GM12878 (cell line): ENCODE measurements around the gene RTN4RL1. TPM values are rescaled to one million over a fixed set of nuclear protein-coding genes. Genes with fewer than 3 reads are reported as not detected.

ENCODE experiments used
- CBX3 ChIP-seq: fragments of 200-600 bp; sonication (generic); IDR thresholded peaks from 2 replicates; pipeline ENCODE4 v1.6.1; 2016; ENCODE audit warnings: low read depth, borderline replicate concordance
- CHD2 ChIP-seq: IDR thresholded peaks from 2 replicates; pipeline ENCODE4 v1.6.1; 2011; ENCODE audit warnings: low read depth, low read length, improper control_type of control experiment, borderline replicate concordance
- HDAC2 ChIP-seq: fragments of 200-600 bp; sonication (generic); IDR thresholded peaks from 2 replicates; pipeline ENCODE4 v1.6.1; 2017
- MTA2 ChIP-seq: fragments of 450-650 bp; IDR thresholded peaks from 2 replicates; pipeline ENCODE4 v1.6.1; 2016; ENCODE audit warnings: low read depth, mild to moderate bottlenecking, moderate library complexity
- NFYA ChIP-seq: IDR thresholded peaks from 2 replicates; pipeline ENCODE4 v1.6.1; 2011; ENCODE audit warnings: low read depth, mild to moderate bottlenecking, low read length, improper control_type of control experiment, borderline replicate concordance
- NR2C1 ChIP-seq: fragments of 450-650 bp; IDR thresholded peaks from 2 replicates; pipeline ENCODE4 v1.6.1; 2017; ENCODE audit warnings: antibody characterized with exemption, mild to moderate bottlenecking, moderate library complexity
- PAX5 ChIP-seq: IDR thresholded peaks from 2 replicates; pipeline ENCODE4 v1.6.1; 2011; ENCODE audit warnings: low read depth, low read length, borderline replicate concordance
- POLR2AphosphoS2 ChIP-seq: IDR thresholded peaks from 2 replicates; pipeline ENCODE4 v1.6.1; 2011; ENCODE audit warnings: low read depth, mild to moderate bottlenecking, low read length, improper control_type of control experiment, moderate library complexity
- POU2F2 ChIP-seq: IDR thresholded peaks from 3 replicates; pipeline ENCODE4 v1.6.1; 2011; ENCODE audit warnings: low read depth, mild to moderate bottlenecking, low read length, borderline replicate concordance
- RFX5 ChIP-seq: IDR thresholded peaks from 2 replicates; pipeline ENCODE4 v1.6.1; 2011; ENCODE audit warnings: low read depth, low read length, improper control_type of control experiment
- RUNX3 ChIP-seq: IDR thresholded peaks from 2 replicates; pipeline ENCODE4 v1.6.1; 2012; ENCODE audit warnings: low read length, inconsistent platforms
- SUPT20H ChIP-seq: IDR thresholded peaks from 2 replicates; pipeline ENCODE4 v1.6.1; 2011; ENCODE audit warnings: low read depth, mild to moderate bottlenecking, low read length, moderate library complexity, borderline replicate concordance; ENCODE audit not compliant: control insufficient read depth
- TCF7 ChIP-seq: IDR thresholded peaks from 2 replicates; pipeline ENCODE4 v1.6.1; 2014; ENCODE audit warnings: antibody characterized with exemption, borderline replicate concordance
- YY1 ChIP-seq: IDR thresholded peaks from 2 replicates; pipeline ENCODE4 v1.6.1; 2011; ENCODE audit warnings: low read depth, mild to moderate bottlenecking, low read length
- ZNF622 ChIP-seq: fragments of 450-650 bp; IDR thresholded peaks from 2 replicates; pipeline ENCODE4 v1.6.1; 2017; ENCODE audit warnings: mild to moderate bottlenecking, inconsistent platforms
- polyA plus RNA-seq, 11 experiments: library from polyadenylated mRNA; depleted of rRNA in 4 of 11; unstranded in 6 of 11; stranded (reverse) in 5 of 11; fragments of >200 nt; fragmentation: Nextera tagmentation in 4 of 11; fragmentation: Illumina TruSeq in 1 of 11; extraction: Ambion mirVana in 4 of 11; extraction: Trizol in 1 of 11; gene quantifications; 1 replicate in 1 of 11; 2 replicates in 10 of 11; pipeline versions ENCODE4 v1.2.1 to v1.2.3, GENCODE V29; 2011 to 2016; ENCODE audit warnings: inconsistent platforms in 2 of 11, missing spikeins in 2 of 11, low read depth in 1 of 11
- total RNA-seq, 4 experiments: library from RNA; depleted of rRNA in 3 of 4; stranded (reverse); fragments of >200 nt in 3 of 4; fragmentation: Illumina TruSeq in 1 of 4; extraction: Trizol in 1 of 4; gene quantifications; 2 replicates each; pipeline versions ENCODE4 v1.2.1 to v1.2.3, GENCODE V29; 2013 to 2021
- TF ChIP-seq, protein P1 (sequence below): IDR thresholded peaks from 2 replicates; pipeline ENCODE4 v1.6.1; 2011; ENCODE audit warnings: mild to moderate bottlenecking, low read depth, low read length, moderate library complexity; ENCODE audit not compliant: insufficient replicate concordance
- TF ChIP-seq, protein P2 (sequence below): fragments of 450-650 bp; IDR thresholded peaks from 2 replicates; pipeline ENCODE4 v1.6.1; 2016; ENCODE audit warnings: mild to moderate bottlenecking
- TF ChIP-seq, protein P3 (sequence below): fragments of 450-650 bp; IDR thresholded peaks from 2 replicates; pipeline ENCODE4 v1.6.1; 2017; ENCODE audit warnings: mild to moderate bottlenecking, moderate library complexity
- TF ChIP-seq, protein P4 (sequence below): fragments of 450-650 bp; IDR thresholded peaks from 2 replicates; pipeline ENCODE4 v1.6.1; 2017; ENCODE audit warnings: mild to moderate bottlenecking
- TF ChIP-seq, protein P5 (sequence below): IDR thresholded peaks from 2 replicates; pipeline ENCODE4 v1.6.1; 2011; ENCODE audit warnings: borderline replicate concordance, low read depth, mild to moderate bottlenecking, moderate library complexity, mixed read lengths, low read length; ENCODE audit not compliant: insufficient read depth; ENCODE audit errors: extremely low read length

Gene RTN4RL1
- total and polyA plus RNA-seq, 10 of the 15 experiments (the other 5 are each of a cell fraction or from before 2014, with no cell fraction given) = 0.08 to 0.11 (median 0.10) TPM; not detected in 7

DNA sequence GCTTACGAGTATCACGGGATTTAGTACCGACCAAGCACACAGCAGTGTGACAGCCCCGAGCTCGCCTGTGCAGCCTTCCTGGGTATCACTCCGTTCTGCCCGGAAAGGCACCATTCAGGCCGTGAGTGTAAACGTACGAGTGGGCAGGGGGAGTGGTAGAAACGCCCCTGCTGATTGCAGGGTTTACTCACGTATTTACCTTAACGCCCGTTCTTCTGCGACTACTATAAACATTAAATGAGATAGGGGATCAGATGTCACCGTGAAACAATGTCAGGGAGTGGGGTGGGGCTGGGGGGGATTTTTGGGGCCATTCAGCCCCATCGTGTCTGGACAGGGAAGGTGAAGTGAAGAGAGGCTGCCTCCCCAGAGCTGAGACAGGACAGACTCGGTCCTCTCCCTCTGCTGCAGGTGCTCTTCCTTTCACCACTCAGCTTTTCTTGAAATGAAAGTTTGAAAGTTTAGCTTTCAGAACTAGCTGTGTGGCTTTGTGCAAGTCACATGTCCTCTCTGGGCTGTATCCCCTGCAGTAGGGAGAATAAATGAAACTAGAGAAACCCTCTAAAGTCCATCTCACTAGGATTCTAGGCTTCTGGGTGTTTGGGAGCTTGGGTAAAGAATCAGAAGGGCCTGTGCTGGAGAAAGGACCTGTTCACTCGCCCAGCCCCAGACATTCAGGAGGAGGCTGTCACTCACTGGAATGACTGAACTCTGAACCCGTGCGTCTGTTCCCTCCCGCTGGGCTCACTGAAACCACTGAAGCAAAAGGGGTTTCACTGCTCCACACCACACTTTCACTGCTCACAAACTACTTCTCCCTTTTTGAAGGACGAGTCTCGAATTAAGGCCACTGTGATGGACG lies 128.7 kb downstream of the RTN4RL1 start (continued):
- TF ChIP-seq YY1 = no peak
- TF ChIP-seq RUNX3 = peak; percentile 72
- TF ChIP-seq ZNF622 = no peak
- TF ChIP-seq, protein P1, sequence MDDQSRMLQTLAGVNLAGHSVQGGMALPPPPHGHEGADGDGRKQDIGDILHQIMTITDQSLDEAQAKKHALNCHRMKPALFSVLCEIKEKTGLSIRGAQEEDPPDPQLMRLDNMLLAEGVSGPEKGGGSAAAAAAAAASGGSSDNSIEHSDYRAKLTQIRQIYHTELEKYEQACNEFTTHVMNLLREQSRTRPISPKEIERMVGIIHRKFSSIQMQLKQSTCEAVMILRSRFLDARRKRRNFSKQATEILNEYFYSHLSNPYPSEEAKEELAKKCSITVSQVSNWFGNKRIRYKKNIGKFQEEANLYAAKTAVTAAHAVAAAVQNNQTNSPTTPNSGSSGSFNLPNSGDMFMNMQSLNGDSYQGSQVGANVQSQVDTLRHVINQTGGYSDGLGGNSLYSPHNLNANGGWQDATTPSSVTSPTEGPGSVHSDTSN = peak; percentile 66
- no peak for TF ChIP-seq RFX5
- TF ChIP-seq, protein P2, sequence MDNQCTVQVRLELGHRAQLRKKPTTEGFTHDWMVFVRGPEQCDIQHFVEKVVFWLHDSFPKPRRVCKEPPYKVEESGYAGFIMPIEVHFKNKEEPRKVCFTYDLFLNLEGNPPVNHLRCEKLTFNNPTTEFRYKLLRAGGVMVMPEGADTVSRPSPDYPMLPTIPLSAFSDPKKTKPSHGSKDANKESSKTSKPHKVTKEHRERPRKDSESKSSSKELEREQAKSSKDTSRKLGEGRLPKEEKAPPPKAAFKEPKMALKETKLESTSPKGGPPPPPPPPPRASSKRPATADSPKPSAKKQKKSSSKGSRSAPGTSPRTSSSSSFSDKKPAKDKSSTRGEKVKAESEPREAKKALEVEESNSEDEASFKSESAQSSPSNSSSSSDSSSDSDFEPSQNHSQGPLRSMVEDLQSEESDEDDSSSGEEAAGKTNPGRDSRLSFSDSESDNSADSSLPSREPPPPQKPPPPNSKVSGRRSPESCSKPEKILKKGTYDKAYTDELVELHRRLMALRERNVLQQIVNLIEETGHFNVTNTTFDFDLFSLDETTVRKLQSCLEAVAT = no peak
- no peak for TF ChIP-seq CBX3
- peak; percentile 57; the same call in 1 of the 2 replicates for TF ChIP-seq NR2C1
- no peak for TF ChIP-seq SUPT20H
- no peak for TF ChIP-seq HDAC2
- TF ChIP-seq, protein P3, sequence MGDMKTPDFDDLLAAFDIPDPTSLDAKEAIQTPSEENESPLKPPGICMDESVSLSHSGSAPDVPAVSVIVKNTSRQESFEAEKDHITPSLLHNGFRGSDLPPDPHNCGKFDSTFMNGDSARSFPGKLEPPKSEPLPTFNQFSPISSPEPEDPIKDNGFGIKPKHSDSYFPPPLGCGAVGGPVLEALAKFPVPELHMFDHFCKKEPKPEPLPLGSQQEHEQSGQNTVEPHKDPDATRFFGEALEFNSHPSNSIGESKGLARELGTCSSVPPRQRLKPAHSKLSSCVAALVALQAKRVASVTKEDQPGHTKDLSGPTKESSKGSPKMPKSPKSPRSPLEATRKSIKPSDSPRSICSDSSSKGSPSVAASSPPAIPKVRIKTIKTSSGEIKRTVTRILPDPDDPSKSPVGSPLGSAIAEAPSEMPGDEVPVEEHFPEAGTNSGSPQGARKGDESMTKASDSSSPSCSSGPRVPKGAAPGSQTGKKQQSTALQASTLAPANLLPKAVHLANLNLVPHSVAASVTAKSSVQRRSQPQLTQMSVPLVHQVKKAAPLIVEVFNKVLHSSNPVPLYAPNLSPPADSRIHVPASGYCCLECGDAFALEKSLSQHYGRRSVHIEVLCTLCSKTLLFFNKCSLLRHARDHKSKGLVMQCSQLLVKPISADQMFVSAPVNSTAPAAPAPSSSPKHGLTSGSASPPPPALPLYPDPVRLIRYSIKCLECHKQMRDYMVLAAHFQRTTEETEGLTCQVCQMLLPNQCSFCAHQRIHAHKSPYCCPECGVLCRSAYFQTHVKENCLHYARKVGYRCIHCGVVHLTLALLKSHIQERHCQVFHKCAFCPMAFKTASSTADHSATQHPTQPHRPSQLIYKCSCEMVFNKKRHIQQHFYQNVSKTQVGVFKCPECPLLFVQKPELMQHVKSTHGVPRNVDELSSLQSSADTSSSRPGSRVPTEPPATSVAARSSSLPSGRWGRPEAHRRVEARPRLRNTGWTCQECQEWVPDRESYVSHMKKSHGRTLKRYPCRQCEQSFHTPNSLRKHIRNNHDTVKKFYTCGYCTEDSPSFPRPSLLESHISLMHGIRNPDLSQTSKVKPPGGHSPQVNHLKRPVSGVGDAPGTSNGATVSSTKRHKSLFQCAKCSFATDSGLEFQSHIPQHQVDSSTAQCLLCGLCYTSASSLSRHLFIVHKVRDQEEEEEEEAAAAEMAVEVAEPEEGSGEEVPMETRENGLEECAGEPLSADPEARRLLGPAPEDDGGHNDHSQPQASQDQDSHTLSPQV = no peak
- no peak for TF ChIP-seq POU2F2
- TF ChIP-seq PAX5 = no peak
- TF ChIP-seq TCF7 = no peak
- no peak for TF ChIP-seq POLR2AphosphoS2
- TF ChIP-seq CHD2 = no peak
- no peak for TF ChIP-seq MTA2
- TF ChIP-seq NFYA = no peak
- TF ChIP-seq, protein P4, sequence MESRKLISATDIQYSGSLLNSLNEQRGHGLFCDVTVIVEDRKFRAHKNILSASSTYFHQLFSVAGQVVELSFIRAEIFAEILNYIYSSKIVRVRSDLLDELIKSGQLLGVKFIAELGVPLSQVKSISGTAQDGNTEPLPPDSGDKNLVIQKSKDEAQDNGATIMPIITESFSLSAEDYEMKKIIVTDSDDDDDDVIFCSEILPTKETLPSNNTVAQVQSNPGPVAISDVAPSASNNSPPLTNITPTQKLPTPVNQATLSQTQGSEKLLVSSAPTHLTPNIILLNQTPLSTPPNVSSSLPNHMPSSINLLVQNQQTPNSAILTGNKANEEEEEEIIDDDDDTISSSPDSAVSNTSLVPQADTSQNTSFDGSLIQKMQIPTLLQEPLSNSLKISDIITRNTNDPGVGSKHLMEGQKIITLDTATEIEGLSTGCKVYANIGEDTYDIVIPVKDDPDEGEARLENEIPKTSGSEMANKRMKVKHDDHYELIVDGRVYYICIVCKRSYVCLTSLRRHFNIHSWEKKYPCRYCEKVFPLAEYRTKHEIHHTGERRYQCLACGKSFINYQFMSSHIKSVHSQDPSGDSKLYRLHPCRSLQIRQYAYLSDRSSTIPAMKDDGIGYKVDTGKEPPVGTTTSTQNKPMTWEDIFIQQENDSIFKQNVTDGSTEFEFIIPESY = no peak
- TF ChIP-seq, protein P5, sequence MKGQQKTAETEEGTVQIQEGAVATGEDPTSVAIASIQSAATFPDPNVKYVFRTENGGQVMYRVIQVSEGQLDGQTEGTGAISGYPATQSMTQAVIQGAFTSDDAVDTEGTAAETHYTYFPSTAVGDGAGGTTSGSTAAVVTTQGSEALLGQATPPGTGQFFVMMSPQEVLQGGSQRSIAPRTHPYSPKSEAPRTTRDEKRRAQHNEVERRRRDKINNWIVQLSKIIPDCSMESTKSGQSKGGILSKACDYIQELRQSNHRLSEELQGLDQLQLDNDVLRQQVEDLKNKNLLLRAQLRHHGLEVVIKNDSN = peak; percentile 22
